K562 (cell line): Measurements from ENCODE around the gene LY6G6F. TPM values are rescaled to one million over a fixed set of nuclear protein-coding genes. Genes with fewer than 3 reads are reported as not detected.

ENCODE experiments used
- ARID2 ChIP-seq: fragments of 450-650 bp; IDR thresholded peaks from 2 replicates; pipeline ENCODE4 v1.6.1; 2017; ENCODE audit warnings: antibody characterized with exemption, mild to moderate bottlenecking
- CREB1 ChIP-seq, 2 experiments: sonication (generic) in 1 of 2; formaldehyde crosslinking in 1 of 2; IDR thresholded peaks; 2 replicates each; pipeline versions ENCODE4 v1.6.1 to v1.8.0; 2012 to 2022; ENCODE audit warnings: inconsistent platforms in 1 of 2, mild to moderate bottlenecking in 1 of 2, missing genetic modification reagents in 1 of 2, moderate library complexity in 1 of 2
- HNRNPL ChIP-seq: fragments of 200-400 bp; formaldehyde crosslinking; IDR thresholded peaks from 2 replicates; pipeline ENCODE4 v1.6.1; 2017; ENCODE audit warnings: low read depth, mild to moderate bottlenecking, low read length
- MAZ ChIP-seq, 2 experiments: fragments of 450-650 bp in 1 of 2; sonication (generic) in 1 of 2; formaldehyde crosslinking; IDR thresholded peaks in 1 of 2; conservative IDR thresholded peaks in 1 of 2; 2 replicates each; pipeline versions ENCODE4 v1.4.0 to v1.5.0; 2020; ENCODE audit warnings: mild to moderate bottlenecking in 1 of 2, missing genetic modification reagents in 1 of 2
- NR4A1 ChIP-seq, 2 experiments: fragments of 250-450 bp in 1 of 2; fragments of 450-650 bp in 1 of 2; sonication (Bioruptor Pico) in 1 of 2; IDR thresholded peaks; 2 replicates each; pipeline versions ENCODE4 v1.4.0 to v1.6.1; 2016 to 2020; ENCODE audit warnings: mild to moderate bottlenecking in 2 of 2, missing compliant biosample characterization in 1 of 2, missing genetic modification characterization in 1 of 2, moderate library complexity in 1 of 2
- SRSF9 ChIP-seq: fragments of 200-400 bp; formaldehyde crosslinking; IDR thresholded peaks from 2 replicates; pipeline ENCODE4 v1.6.1; 2017; ENCODE audit warnings: low read depth, low read length, borderline replicate concordance
- TBP ChIP-seq: optimal IDR thresholded peaks from 2 replicates; pipeline ENCODE3; 2011; ENCODE audit warnings: low read depth, low read length, improper control_type of control experiment
- TRIM28 ChIP-seq: fragments of 450-650 bp; IDR thresholded peaks from 2 replicates; pipeline ENCODE4 v1.6.1; 2017
- ZBTB49 ChIP-seq: sonication (generic); formaldehyde crosslinking; IDR thresholded peaks from 2 replicates; pipeline ENCODE4 v1.8.0; 2022; ENCODE audit warnings: missing genetic modification reagents, mild to moderate bottlenecking, borderline replicate concordance
- ZKSCAN1 ChIP-seq: fragments of 150-350 bp; IDR thresholded peaks from 2 replicates; pipeline ENCODE4 v1.6.1; 2016; ENCODE audit warnings: low read depth, low read length
- ZNF232 ChIP-seq: sonication (generic); formaldehyde crosslinking; IDR thresholded peaks from 2 replicates; pipeline ENCODE4 v1.8.0; 2022; ENCODE audit warnings: mild to moderate bottlenecking, missing genetic modification reagents
- polyA plus RNA-seq, 8 experiments: library from polyadenylated mRNA; depleted of rRNA in 4 of 8; stranded (reverse) in 5 of 8; unstranded in 3 of 8; fragments of >200 nt; fragmentation: Nextera tagmentation in 2 of 8; fragmentation: Illumina TruSeq in 1 of 8; extraction: Ambion mirVana in 2 of 8; extraction: Trizol in 1 of 8; gene quantifications; 2 replicates each; pipeline versions ENCODE4 v1.2.1 to v1.2.3, GENCODE V29; 2011 to 2014; ENCODE audit warnings: inconsistent platforms in 1 of 8, missing spikeins in 1 of 8
- total RNA-seq, 7 experiments: library from RNA; depleted of rRNA in 6 of 7; stranded (reverse); fragments of >200 nt in 6 of 7; fragmentation: Illumina TruSeq in 2 of 7; extraction: Trizol in 2 of 7; gene quantifications; 2 replicates each; pipeline versions ENCODE4 v1.2.1 to v1.2.3, GENCODE V29; 2011 to 2021; ENCODE audit warnings: low replicate concordance in 1 of 7
- TF ChIP-seq, protein P1 (sequence below), 2 experiments: fragments of 450-650 bp; formaldehyde crosslinking in 1 of 2; IDR thresholded peaks; 2 replicates each; pipeline versions ENCODE4 v1.4.0 to v1.6.1; 2014 to 2020; ENCODE audit warnings: mild to moderate bottlenecking in 2 of 2, borderline replicate concordance in 1 of 2, low read depth in 1 of 2
- TF ChIP-seq, protein P2 (sequence below): fragments of 250-450 bp; sonication (Bioruptor Pico); IDR thresholded peaks from 2 replicates; pipeline ENCODE4 v1.4.0; 2020

Gene LY6G6F
- total and polyA plus RNA-seq, 9 of the 15 experiments (the other 6 are each of a cell fraction or from before 2014, with no cell fraction given), result 0.14 to 0.50 (median 0.28) TPM; not detected in 2

- TF ChIP-seq, protein P1, sequence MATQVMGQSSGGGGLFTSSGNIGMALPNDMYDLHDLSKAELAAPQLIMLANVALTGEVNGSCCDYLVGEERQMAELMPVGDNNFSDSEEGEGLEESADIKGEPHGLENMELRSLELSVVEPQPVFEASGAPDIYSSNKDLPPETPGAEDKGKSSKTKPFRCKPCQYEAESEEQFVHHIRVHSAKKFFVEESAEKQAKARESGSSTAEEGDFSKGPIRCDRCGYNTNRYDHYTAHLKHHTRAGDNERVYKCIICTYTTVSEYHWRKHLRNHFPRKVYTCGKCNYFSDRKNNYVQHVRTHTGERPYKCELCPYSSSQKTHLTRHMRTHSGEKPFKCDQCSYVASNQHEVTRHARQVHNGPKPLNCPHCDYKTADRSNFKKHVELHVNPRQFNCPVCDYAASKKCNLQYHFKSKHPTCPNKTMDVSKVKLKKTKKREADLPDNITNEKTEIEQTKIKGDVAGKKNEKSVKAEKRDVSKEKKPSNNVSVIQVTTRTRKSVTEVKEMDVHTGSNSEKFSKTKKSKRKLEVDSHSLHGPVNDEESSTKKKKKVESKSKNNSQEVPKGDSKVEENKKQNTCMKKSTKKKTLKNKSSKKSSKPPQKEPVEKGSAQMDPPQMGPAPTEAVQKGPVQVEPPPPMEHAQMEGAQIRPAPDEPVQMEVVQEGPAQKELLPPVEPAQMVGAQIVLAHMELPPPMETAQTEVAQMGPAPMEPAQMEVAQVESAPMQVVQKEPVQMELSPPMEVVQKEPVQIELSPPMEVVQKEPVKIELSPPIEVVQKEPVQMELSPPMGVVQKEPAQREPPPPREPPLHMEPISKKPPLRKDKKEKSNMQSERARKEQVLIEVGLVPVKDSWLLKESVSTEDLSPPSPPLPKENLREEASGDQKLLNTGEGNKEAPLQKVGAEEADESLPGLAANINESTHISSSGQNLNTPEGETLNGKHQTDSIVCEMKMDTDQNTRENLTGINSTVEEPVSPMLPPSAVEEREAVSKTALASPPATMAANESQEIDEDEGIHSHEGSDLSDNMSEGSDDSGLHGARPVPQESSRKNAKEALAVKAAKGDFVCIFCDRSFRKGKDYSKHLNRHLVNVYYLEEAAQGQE (IDR thresholded peaks at IDR 0.05; ENCODE audit: borderline replicate concordance), result peak; percentile 31; the same call in 1 of the 2 replicates
- TF ChIP-seq, protein P1 (CRISPR knock-in tag; IDR thresholded peaks at IDR 0.05; ENCODE audit: low read depth), result no peak
- TF ChIP-seq TRIM28 (no peak), ZKSCAN1 (0 out of 2 replicates have a peak, but pooled peaks have one; percentile 35), SRSF9 (no peak), ZBTB49 (CRISPR knock-in tag) (peak; percentile 70; the same call in 1 of the 2 replicates), ZNF232 (CRISPR knock-in tag) (0 out of 2 replicates have a peak, but pooled peaks have one; percentile 6), ARID2 (peak; percentile 70; the same call in 1 of the 2 replicates), HNRNPL (no peak), MAZ (CRISPR knock-in tag; conservative IDR thresholded peaks at IDR 0.05 in 1 of 2, IDR thresholded peaks at IDR 0.05 in 1 of 2) (0 out of 4 replicates have a peak, but pooled peaks of 1 of the 2 experiments have one; percentile 66), CREB1 (IDR thresholded peaks at IDR 0.05) (peak; percentile 85), CREB1 (CRISPR knock-in tag; IDR thresholded peaks at IDR 0.05) (peak; percentile 70; the same call in 1 of the 2 replicates), NR4A1 (CRISPR knock-in tag; IDR thresholded peaks at IDR 0.05) (no peak), NR4A1 (tag; IDR thresholded peaks at IDR 0.05) (no peak), TBP (peak; percentile 38)
- TF ChIP-seq, protein P2, sequence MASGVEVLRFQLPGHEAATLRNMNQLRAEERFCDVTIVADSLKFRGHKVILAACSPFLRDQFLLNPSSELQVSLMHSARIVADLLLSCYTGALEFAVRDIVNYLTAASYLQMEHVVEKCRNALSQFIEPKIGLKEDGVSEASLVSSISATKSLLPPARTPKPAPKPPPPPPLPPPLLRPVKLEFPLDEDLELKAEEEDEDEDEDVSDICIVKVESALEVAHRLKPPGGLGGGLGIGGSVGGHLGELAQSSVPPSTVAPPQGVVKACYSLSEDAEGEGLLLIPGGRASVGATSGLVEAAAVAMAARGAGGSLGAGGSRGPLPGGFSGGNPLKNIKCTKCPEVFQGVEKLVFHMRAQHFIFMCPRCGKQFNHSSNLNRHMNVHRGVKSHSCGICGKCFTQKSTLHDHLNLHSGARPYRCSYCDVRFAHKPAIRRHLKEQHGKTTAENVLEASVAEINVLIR (CRISPR knock-in tag), result no peak
Measured at GRCh38 chr6:31717499-31718222, 11.0 kb downstream of the LY6G6F start (continued).
